HG02610 (cell line): ENCODE data around the gene BLOC1S3.

Experiments used
- ATAC-seq: cut with Tn5 transposase; IDR thresholded peaks from one replicate; pipeline ENCODE4 v1.9.1; 2021; ENCODE audit warnings: mild to moderate bottlenecking, moderate library complexity; ENCODE audit not compliant: unreplicated experiment

Gene BLOC1S3

GRCh38 chr19:45160870-45161737 lies 17.5 kb upstream of the BLOC1S3 start, which contains the start of gene NKPD1:
Gene NKPD1, minus strand, starts transcription at chr19:45160982. Its CDS starts 832 bp downstream, at chr19:45160150.
- ATAC-seq = no peak

GRCh38 chr19:45161738-45162607 lies 16.6 kb upstream of the BLOC1S3 start:
- ATAC-seq = no peak

GRCh38 chr19:45162608-45163143 lies 15.9 kb upstream of the BLOC1S3 start:
- ATAC-seq = no peak

GRCh38 chr19:45163156-45163555 lies 15.4 kb upstream of the BLOC1S3 start:
- no peak for ATAC-seq

- ATAC-seq = peak; percentile 11
Observed at GRCh38 chr19:45163751-45164460, 14.7 kb upstream of the BLOC1S3 start.

- peak; percentile 77 for ATAC-seq
Observed at GRCh38 chr19:45164577-45165335, 13.8 kb upstream of the BLOC1S3 start.

GRCh38 chr19:45166723-45167252 lies 11.8 kb upstream of the BLOC1S3 start:
- ATAC-seq = no peak

- ATAC-seq = no peak
Observed at GRCh38 chr19:45168767-45169351, 9.7 kb upstream of the BLOC1S3 start.

GRCh38 chr19:45169602-45170001 lies 9.0 kb upstream of the BLOC1S3 start:
- ATAC-seq = no peak

- no peak for ATAC-seq
Observed at GRCh38 chr19:45170146-45171106, 8.2 kb upstream of the BLOC1S3 start.

- ATAC-seq = peak; percentile 47
Observed at GRCh38 chr19:45171211-45171623, 7.4 kb upstream of the BLOC1S3 start.

GRCh38 chr19:45172173-45172572 lies 6.4 kb upstream of the BLOC1S3 start:
- no peak for ATAC-seq

GRCh38 chr19:45172611-45173208 lies 5.9 kb upstream of the BLOC1S3 start:
- ATAC-seq = no peak

GRCh38 chr19:45173816-45174215 lies 4.8 kb upstream of the BLOC1S3 start:
- no peak for ATAC-seq

- ATAC-seq = no peak
Observed at GRCh38 chr19:45175515-45176345, 2.9 kb upstream of the BLOC1S3 start.

GRCh38 chr19:45177817-45178261 lies 745 bp upstream of the BLOC1S3 start, which contains the start of gene TRAPPC6A:
Gene TRAPPC6A, minus strand, starts transcription at chr19:45178237. Its CDS starts 19 bp downstream, at chr19:45178218.
- ATAC-seq = peak; percentile 1
